HepG2 (cell line): Measurements from ENCODE around the gene DPF1. TPM values are rescaled to one million over a fixed set of nuclear protein-coding genes. Genes with fewer than 3 reads are reported as not detected.

Experiments used
- ATRX ChIP-seq: sonication (generic); formaldehyde crosslinking; IDR thresholded peaks from 2 replicates; pipeline ENCODE4 v1.4.0; 2020; ENCODE audit warnings: missing genetic modification reagents, borderline replicate concordance
- CAMTA2 ChIP-seq: sonication (generic); formaldehyde crosslinking; IDR thresholded peaks from 2 replicates; pipeline ENCODE4 v1.4.0; 2020; ENCODE audit warnings: mild to moderate bottlenecking, missing genetic modification reagents, borderline replicate concordance
- FOXO1 ChIP-seq: sonication (generic); formaldehyde crosslinking; IDR thresholded peaks from 2 replicates; pipeline ENCODE4 v1.4.0; 2020; ENCODE audit warnings: missing genetic modification reagents
- KDM5B ChIP-seq: sonication (generic); formaldehyde crosslinking; IDR thresholded peaks from 2 replicates; pipeline ENCODE4 v1.4.0; 2020; ENCODE audit warnings: missing genetic modification reagents, mild to moderate bottlenecking, borderline replicate concordance
- MEF2D ChIP-seq: sonication (generic); formaldehyde crosslinking; IDR thresholded peaks from 2 replicates; pipeline ENCODE4 v1.5.1; 2020; ENCODE audit warnings: mild to moderate bottlenecking, missing genetic modification reagents
- RXRB ChIP-seq: IDR thresholded peaks from 2 replicates; pipeline ENCODE4 v1.6.1; 2016; ENCODE audit warnings: borderline replicate concordance, missing genetic modification reagents, missing compliant biosample characterization
- SP140L ChIP-seq: sonication (generic); formaldehyde crosslinking; IDR thresholded peaks from 2 replicates; pipeline ENCODE4 v1.4.0; 2020; ENCODE audit warnings: missing genetic modification reagents, borderline replicate concordance
- YEATS4 ChIP-seq: sonication (generic); formaldehyde crosslinking; IDR thresholded peaks from 2 replicates; pipeline ENCODE4 v1.4.0; 2020; ENCODE audit warnings: missing genetic modification reagents, borderline replicate concordance
- ZNF180 ChIP-seq: sonication (generic); formaldehyde crosslinking; IDR thresholded peaks from 2 replicates; pipeline ENCODE4 v1.4.0; 2020; ENCODE audit warnings: low read depth, missing genetic modification reagents, borderline replicate concordance
- ZNF562 ChIP-seq: sonication (generic); formaldehyde crosslinking; IDR thresholded peaks from 2 replicates; pipeline ENCODE4 v1.8.0; 2022; ENCODE audit warnings: missing genetic modification reagents, borderline replicate concordance
- ZNF569 ChIP-seq: sonication (generic); formaldehyde crosslinking; IDR thresholded peaks from 2 replicates; pipeline ENCODE4 v1.5.0; 2020; ENCODE audit warnings: mild to moderate bottlenecking, missing genetic modification reagents, moderate library complexity, borderline replicate concordance
- ZNF572 ChIP-seq: sonication (generic); formaldehyde crosslinking; IDR thresholded peaks from 2 replicates; pipeline ENCODE4 v1.5.1; 2020; ENCODE audit warnings: mild to moderate bottlenecking, missing genetic modification reagents
- polyA plus RNA-seq, 8 experiments: library from polyadenylated mRNA; depleted of rRNA in 3 of 8; stranded (reverse) in 7 of 8; unstranded in 1 of 8; fragments of >200 nt; fragmentation: Illumina TruSeq in 4 of 8; extraction: Trizol in 4 of 8; gene quantifications; 2 replicates each; pipeline versions ENCODE4 v1.2.1 to v1.2.3, GENCODE V29; 2011 to 2016; ENCODE audit warnings: low read depth in 4 of 8, missing spikeins in 1 of 8, mixed read lengths in 1 of 8; ENCODE audit not compliant: insufficient read depth in 1 of 8
- total RNA-seq, 5 experiments: library from RNA; depleted of rRNA; stranded (reverse); fragments of >200 nt; fragmentation: Illumina TruSeq; extraction: Trizol; gene quantifications; 2 replicates each; pipeline ENCODE4 v1.2.3, GENCODE V29; 2016; ENCODE audit warnings: low read depth in 1 of 5
- TF ChIP-seq, protein P1 (sequence below), 2 experiments: sonication (generic) in 1 of 2; formaldehyde crosslinking in 1 of 2; IDR thresholded peaks; 2 replicates each; pipeline versions ENCODE4 v1.5.1 to v1.6.1; 2011 to 2020; ENCODE audit warnings: borderline replicate concordance in 1 of 2, low read depth in 1 of 2, low read length in 1 of 2, mild to moderate bottlenecking in 1 of 2, missing genetic modification reagents in 1 of 2, moderate library complexity in 1 of 2
- TF ChIP-seq, protein P2 (sequence below): sonication (generic); formaldehyde crosslinking; IDR thresholded peaks from 2 replicates; pipeline ENCODE4 v1.8.0; 2022; ENCODE audit warnings: missing genetic modification reagents, mild to moderate bottlenecking, inconsistent platforms, borderline replicate concordance
- TF ChIP-seq, protein P3 (sequence below): sonication (generic); formaldehyde crosslinking; IDR thresholded peaks from 2 replicates; pipeline ENCODE4 v1.8.1; 2023; ENCODE audit warnings: missing genetic modification reagents, mild to moderate bottlenecking, borderline replicate concordance
- TF ChIP-seq, protein P4 (sequence below): sonication (generic); formaldehyde crosslinking; IDR thresholded peaks from 2 replicates; pipeline ENCODE4 v1.9.0; 2021; ENCODE audit warnings: missing genetic modification reagents, borderline replicate concordance
- TF ChIP-seq, protein P5 (sequence below): sonication (generic); formaldehyde crosslinking; IDR thresholded peaks from 2 replicates; pipeline ENCODE4 v1.8.0; 2022; ENCODE audit warnings: low read depth, missing genetic modification reagents
- TF ChIP-seq, protein P6 (sequence below): IDR thresholded peaks from 2 replicates; pipeline ENCODE4 v1.6.1; 2016; ENCODE audit warnings: mild to moderate bottlenecking, missing biosample characterization, missing genetic modification reagents
- TF ChIP-seq, protein P7 (sequence below): sonication (generic); formaldehyde crosslinking; IDR thresholded peaks from 2 replicates; pipeline ENCODE4 v1.4.0; 2020; ENCODE audit warnings: missing genetic modification reagents

Gene DPF1
- total and polyA plus RNA-seq, 2 of the 13 experiments (the other 11 are each of a cell fraction or from before 2014, with no cell fraction given): 1.0 to 3.2 TPM

DNA sequence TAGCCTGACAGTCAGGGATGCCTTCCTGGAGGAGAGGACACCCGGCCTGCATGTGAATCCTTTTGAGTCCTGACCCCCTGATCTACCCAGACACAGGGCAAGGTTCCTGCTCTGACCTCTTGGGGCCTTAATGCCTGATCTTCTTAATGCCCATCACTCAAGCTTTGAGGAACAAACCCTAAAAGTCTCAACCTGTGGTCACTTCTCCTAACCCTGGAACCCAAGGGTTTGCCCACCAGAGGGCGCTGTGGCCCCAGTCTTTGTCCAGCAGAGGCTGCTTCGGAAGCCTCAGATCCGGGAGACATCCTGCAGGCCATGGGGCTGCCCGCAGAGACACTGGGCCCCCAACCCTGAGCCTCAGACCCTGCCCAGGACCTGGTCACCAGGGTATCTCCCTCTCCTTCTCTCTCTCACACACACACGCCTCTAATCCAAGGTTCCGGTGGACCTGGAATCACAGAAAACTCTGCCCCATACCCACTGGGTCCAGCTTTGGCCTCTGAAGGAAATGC lies 9.8 kb upstream of the DPF1 start (continued):
- TF ChIP-seq, protein P1, sequence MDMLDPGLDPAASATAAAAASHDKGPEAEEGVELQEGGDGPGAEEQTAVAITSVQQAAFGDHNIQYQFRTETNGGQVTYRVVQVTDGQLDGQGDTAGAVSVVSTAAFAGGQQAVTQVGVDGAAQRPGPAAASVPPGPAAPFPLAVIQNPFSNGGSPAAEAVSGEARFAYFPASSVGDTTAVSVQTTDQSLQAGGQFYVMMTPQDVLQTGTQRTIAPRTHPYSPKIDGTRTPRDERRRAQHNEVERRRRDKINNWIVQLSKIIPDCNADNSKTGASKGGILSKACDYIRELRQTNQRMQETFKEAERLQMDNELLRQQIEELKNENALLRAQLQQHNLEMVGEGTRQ (IDR thresholded peaks at IDR 0.05; ENCODE audit: low read depth, low read length): no peak
- TF ChIP-seq, protein P1 (CRISPR knock-in tag; IDR thresholded peaks at IDR 0.05; ENCODE audit: borderline replicate concordance): no peak
- TF ChIP-seq, protein P2, sequence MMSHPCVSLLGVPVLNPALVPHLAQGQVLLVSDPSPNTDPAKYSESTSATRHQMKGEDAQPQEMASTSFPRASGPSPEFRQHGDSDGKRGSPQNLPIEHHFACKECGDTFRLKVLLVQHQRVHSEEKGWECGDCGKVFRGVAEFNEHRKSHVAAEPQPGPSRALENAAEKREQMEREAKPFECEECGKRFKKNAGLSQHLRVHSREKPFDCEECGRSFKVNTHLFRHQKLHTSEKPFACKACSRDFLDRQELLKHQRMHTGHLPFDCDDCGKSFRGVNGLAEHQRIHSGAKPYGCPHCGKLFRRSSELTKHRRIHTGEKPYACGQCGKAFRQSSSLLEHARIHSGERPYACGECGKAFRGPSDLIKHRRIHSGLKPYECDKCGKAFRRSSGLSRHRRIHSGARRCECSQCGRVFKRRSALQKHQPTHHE (CRISPR knock-in tag): no peak
- TF ChIP-seq RXRB (CRISPR knock-in tag): no peak
- no peak for TF ChIP-seq KDM5B (CRISPR knock-in tag)
- no peak for TF ChIP-seq SP140L (CRISPR knock-in tag)
- no peak for TF ChIP-seq MEF2D (CRISPR knock-in tag)
- no peak for TF ChIP-seq ZNF569
- no peak for TF ChIP-seq FOXO1 (CRISPR knock-in tag)
- TF ChIP-seq, protein P3, sequence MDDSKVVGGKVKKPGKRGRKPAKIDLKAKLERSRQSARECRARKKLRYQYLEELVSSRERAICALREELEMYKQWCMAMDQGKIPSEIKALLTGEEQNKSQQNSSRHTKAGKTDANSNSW (CRISPR knock-in tag): no peak
- TF ChIP-seq, protein P4, sequence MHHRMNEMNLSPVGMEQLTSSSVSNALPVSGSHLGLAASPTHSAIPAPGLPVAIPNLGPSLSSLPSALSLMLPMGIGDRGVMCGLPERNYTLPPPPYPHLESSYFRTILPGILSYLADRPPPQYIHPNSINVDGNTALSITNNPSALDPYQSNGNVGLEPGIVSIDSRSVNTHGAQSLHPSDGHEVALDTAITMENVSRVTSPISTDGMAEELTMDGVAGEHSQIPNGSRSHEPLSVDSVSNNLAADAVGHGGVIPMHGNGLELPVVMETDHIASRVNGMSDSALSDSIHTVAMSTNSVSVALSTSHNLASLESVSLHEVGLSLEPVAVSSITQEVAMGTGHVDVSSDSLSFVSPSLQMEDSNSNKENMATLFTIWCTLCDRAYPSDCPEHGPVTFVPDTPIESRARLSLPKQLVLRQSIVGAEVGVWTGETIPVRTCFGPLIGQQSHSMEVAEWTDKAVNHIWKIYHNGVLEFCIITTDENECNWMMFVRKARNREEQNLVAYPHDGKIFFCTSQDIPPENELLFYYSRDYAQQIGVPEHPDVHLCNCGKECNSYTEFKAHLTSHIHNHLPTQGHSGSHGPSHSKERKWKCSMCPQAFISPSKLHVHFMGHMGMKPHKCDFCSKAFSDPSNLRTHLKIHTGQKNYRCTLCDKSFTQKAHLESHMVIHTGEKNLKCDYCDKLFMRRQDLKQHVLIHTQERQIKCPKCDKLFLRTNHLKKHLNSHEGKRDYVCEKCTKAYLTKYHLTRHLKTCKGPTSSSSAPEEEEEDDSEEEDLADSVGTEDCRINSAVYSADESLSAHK (CRISPR knock-in tag): no peak
- TF ChIP-seq, protein P5, sequence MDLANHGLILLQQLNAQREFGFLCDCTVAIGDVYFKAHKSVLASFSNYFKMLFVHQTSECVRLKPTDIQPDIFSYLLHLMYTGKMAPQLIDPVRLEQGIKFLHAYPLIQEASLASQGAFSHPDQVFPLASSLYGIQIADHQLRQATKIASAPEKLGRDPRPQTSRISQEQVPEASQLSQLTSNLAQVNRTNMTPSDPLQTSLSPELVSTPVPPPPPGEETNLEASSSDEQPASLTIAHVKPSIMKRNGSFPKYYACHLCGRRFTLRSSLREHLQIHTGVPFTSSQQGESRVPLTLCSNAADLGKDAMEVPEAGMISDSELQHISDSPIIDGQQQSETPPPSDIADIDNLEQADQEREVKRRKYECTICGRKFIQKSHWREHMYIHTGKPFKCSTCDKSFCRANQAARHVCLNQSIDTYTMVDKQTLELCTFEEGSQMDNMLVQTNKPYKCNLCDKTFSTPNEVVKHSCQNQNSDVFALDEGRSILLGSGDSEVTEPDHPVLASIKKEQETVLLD (CRISPR knock-in tag): no peak
- TF ChIP-seq ZNF572 (CRISPR knock-in tag): no peak
- TF ChIP-seq ATRX (CRISPR knock-in tag): no peak
- TF ChIP-seq, protein P6, sequence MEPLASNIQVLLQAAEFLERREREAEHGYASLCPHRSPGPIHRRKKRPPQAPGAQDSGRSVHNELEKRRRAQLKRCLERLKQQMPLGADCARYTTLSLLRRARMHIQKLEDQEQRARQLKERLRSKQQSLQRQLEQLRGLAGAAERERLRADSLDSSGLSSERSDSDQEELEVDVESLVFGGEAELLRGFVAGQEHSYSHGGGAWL (CRISPR knock-in tag): no peak
- TF ChIP-seq CAMTA2 (CRISPR knock-in tag): no peak
- no peak for TF ChIP-seq ZNF562 (CRISPR knock-in tag)
- TF ChIP-seq ZNF180 (CRISPR knock-in tag): no peak
- TF ChIP-seq, protein P7, sequence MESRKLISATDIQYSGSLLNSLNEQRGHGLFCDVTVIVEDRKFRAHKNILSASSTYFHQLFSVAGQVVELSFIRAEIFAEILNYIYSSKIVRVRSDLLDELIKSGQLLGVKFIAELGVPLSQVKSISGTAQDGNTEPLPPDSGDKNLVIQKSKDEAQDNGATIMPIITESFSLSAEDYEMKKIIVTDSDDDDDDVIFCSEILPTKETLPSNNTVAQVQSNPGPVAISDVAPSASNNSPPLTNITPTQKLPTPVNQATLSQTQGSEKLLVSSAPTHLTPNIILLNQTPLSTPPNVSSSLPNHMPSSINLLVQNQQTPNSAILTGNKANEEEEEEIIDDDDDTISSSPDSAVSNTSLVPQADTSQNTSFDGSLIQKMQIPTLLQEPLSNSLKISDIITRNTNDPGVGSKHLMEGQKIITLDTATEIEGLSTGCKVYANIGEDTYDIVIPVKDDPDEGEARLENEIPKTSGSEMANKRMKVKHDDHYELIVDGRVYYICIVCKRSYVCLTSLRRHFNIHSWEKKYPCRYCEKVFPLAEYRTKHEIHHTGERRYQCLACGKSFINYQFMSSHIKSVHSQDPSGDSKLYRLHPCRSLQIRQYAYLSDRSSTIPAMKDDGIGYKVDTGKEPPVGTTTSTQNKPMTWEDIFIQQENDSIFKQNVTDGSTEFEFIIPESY (CRISPR knock-in tag): no peak
- TF ChIP-seq YEATS4 (CRISPR knock-in tag): no peak
